IMR-90 (cell line): Measurements from ENCODE around the gene STARD8.

Experiments
- CTCF ChIP-seq: conservative IDR thresholded peaks from 2 replicates; pipeline ENCODE4 v1.5.1; 2012; ENCODE audit warnings: mild to moderate bottlenecking, low read depth, low read length, improper control_type of control experiment
- MAZ ChIP-seq: IDR thresholded peaks from 2 replicates; pipeline ENCODE4 v1.6.1; 2012; ENCODE audit warnings: low read depth, mild to moderate bottlenecking, low read length, improper control_type of control experiment, moderate library complexity, borderline replicate concordance
- MXI1 ChIP-seq: IDR thresholded peaks from 2 replicates; pipeline ENCODE4 v1.6.1; 2012; ENCODE audit warnings: low read depth, mild to moderate bottlenecking, low read length, moderate library complexity, borderline replicate concordance
- NFE2L2 ChIP-seq: fragments of 150-350 bp; IDR thresholded peaks from 2 replicates; pipeline ENCODE4 v1.6.1; 2016; ENCODE audit warnings: low read depth, mild to moderate bottlenecking, low read length
- RAD21 ChIP-seq: IDR thresholded peaks from 2 replicates; pipeline ENCODE4 v1.6.1; 2012; ENCODE audit warnings: low read length, improper control_type of control experiment

GRCh38 chrX:68699960-68700746 lies 52.7 kb downstream of the STARD8 start:
- TF ChIP-seq RAD21, result no peak
- TF ChIP-seq CTCF, result no peak
- TF ChIP-seq NFE2L2, result no peak
- no peak for TF ChIP-seq MAZ
- no peak for TF ChIP-seq MXI1
